ENCODE results near the gene ANKS1B. TPM values are rescaled to one million over a fixed set of nuclear protein-coding genes. Genes with fewer than 3 reads are reported as not detected.

The ANKS1B gene
- polyA plus RNA-seq, 3 donors, result not detected

DNA sequence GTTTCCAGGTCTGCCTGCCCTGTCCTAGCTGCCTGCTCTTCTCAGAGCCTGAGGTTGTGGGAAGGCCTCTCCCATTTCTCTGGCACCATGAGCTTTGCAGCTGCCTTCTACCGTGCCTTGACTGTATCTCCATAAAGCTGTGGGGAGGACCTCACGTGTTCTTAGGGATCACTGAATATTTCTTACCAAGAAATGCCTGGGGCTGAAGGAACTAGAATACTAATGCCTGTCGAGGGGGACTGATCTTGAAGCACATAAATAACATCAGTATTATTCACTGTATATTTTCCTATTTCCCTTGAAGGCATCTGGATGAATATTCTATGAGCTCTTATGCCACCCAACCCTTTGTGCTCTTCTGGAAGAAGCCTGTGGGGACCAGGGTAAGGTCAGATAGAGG, 1236.3 kb downstream of the ANKS1B start:
- Mint-ChIP-seq H3K4me3 (no peak overlapping the region), H3K4me1 (peaks cover 10% of the 10 kb centered on the region), H3K36me3 (peaks cover 0 to 3% of the 10 kb centered on the region in 2 donors), H3K27ac (no peak overlapping the region), H3K27me3 (ENCODE audit: low read depth in 3 of 3) (peaks cover 41 to 50% (median 46%) of the 10 kb centered on the region in 3 donors), H3K9me3 (peaks cover 0 to 7% (median 2%) of the 10 kb centered on the region in 7 donors)
- TF ChIP-seq, protein P1, sequence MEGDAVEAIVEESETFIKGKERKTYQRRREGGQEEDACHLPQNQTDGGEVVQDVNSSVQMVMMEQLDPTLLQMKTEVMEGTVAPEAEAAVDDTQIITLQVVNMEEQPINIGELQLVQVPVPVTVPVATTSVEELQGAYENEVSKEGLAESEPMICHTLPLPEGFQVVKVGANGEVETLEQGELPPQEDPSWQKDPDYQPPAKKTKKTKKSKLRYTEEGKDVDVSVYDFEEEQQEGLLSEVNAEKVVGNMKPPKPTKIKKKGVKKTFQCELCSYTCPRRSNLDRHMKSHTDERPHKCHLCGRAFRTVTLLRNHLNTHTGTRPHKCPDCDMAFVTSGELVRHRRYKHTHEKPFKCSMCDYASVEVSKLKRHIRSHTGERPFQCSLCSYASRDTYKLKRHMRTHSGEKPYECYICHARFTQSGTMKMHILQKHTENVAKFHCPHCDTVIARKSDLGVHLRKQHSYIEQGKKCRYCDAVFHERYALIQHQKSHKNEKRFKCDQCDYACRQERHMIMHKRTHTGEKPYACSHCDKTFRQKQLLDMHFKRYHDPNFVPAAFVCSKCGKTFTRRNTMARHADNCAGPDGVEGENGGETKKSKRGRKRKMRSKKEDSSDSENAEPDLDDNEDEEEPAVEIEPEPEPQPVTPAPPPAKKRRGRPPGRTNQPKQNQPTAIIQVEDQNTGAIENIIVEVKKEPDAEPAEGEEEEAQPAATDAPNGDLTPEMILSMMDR (IDR thresholded peaks at IDR 0.05), result no peak
- Histone ChIP-seq H3K36me3 (replicated peaks in 1 of 2; ENCODE audit: control insufficient read depth in 1 of 2, insufficient read depth in 2 of 2, low read length in 2 of 2) (no peaks in the 10 kb centered on the region), H2AFZ (ENCODE audit: insufficient read depth, low read depth, low read length, poor library complexity, severe bottlenecking) (no peak overlapping the region), H3K27me3 (ENCODE audit: control insufficient read depth in 2 of 2, insufficient read depth in 2 of 2, low read length in 2 of 2) (peaks cover 34 to 48% of the 10 kb centered on the region in 2 donors), H4K20me1 (ENCODE audit: insufficient read depth, low read length) (no peaks in the 10 kb centered on the region), H3K4me3 (replicated peaks in 1 of 3; ENCODE audit: low read depth in 2 of 3, low read length in 3 of 3) (no peak overlapping the region), H3K9me3 (replicated peaks in 1 of 2; ENCODE audit: control insufficient read depth in 1 of 2, insufficient read depth in 1 of 2, low read length in 2 of 2) (peaks cover 0 to 9% of the 10 kb centered on the region in 2 donors), H3K9ac (ENCODE audit: insufficient read depth, low read length, poor library complexity, severe bottlenecking) (no peak overlapping the region), H3K79me2 (ENCODE audit: insufficient read depth, low read length) (no peaks in the 10 kb centered on the region), H3K4me1 (ENCODE audit: control insufficient read depth in 1 of 2, insufficient read depth in 2 of 2, low read length in 2 of 2) (peaks cover 7 to 10% of the 10 kb centered on the region in 2 donors), H3K27ac (ENCODE audit: low read depth in 1 of 2, low read length in 2 of 2) (no peak overlapping the region), H3K4me2 (replicated peaks; ENCODE audit: extremely low read depth, low read length, poor library complexity, severe bottlenecking) (no peak overlapping the region)
- intact Hi-C loops (cut with micrococcal nuclease), result no loop called here
- DNase-seq, result no peak
- 100% methylated on average over 1 of the region's 3 CpGs for WGBS (ENCODE audit: insufficient coverage)

DNA sequence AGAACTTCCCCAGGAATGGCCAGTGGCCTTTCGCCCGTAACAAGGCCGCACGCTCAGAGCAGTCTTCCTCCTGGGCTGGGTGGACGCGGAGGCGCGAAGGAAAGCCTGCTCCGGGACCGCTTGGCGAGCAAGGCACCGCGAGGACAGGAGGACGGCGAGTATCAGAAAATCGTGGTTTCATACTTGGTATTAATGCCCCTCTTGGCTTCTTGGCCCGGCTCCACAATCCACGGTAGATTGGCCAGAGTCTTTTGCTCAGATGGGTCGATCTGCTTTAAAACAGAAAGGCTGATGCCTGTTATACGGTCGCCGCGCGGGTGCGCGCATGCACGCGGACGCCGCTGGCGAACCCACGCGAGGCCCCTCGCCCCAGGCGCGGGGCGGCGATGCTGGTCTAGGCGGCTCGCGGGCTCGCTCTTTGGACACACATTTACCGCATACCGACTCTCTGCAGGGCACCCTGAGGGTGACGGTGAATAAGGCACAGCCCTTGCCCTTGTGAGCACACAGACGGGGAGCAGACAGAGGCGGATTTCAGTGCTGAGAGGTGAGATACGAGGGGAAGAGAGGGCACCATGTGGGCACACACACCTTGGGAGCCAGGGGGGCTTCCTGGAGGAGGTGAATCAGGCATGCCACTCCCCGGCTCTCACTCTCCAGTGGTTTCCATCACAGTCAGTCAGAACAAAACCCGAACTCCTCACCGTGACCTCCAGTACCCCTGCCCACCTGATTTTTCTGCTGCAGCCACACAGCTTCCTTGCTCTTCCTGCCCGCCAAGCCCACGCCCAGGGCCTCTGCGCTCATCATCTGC, 1239.0 kb downstream of the ANKS1B start:
- H3K27me3 Mint-ChIP-seq (ENCODE audit: low read depth in 3 of 3), result peaks cover 50 to 64% (median 56%) of the 10 kb centered on the region in 3 donors
- H3K4me2 ChIP-seq (replicated peaks; ENCODE audit: extremely low read depth, low read length, poor library complexity, severe bottlenecking), result peak overlapping the region; percentile 85
- DNase-seq, result no peak
- TF ChIP-seq, protein P1 (IDR thresholded peaks at IDR 0.05), result no peak
- H3K4me1 ChIP-seq (ENCODE audit: control insufficient read depth in 1 of 2, insufficient read depth in 2 of 2, low read length in 2 of 2), result peaks cover 7 to 10% of the 10 kb centered on the region in 2 donors
- WGBS (ENCODE audit: insufficient coverage), result 6% methylated on average over 53 of the region's 54 CpGs
- H3K27ac ChIP-seq (ENCODE audit: low read depth in 1 of 2, low read length in 2 of 2), result no peak overlapping the region
- no peaks in the 10 kb centered on the region for H3K79me2 ChIP-seq (ENCODE audit: insufficient read depth, low read length)
- intact Hi-C loops (cut with micrococcal nuclease), result no loop called here
- H3K36me3 ChIP-seq (replicated peaks in 1 of 2; ENCODE audit: control insufficient read depth in 1 of 2, insufficient read depth in 2 of 2, low read length in 2 of 2), result no peaks in the 10 kb centered on the region
- H3K4me3 ChIP-seq (replicated peaks in 1 of 3; ENCODE audit: low read depth in 2 of 3, low read length in 3 of 3), result peak overlapping the region; percentile 7 to 74 (median 17)
- H3K36me3 Mint-ChIP-seq, result peaks cover 0 to 3% of the 10 kb centered on the region in 2 donors
- H3K4me1 Mint-ChIP-seq, result peaks cover 10% of the 10 kb centered on the region
- peaks cover 34 to 55% of the 10 kb centered on the region in 2 donors for H3K27me3 ChIP-seq (ENCODE audit: control insufficient read depth in 2 of 2, insufficient read depth in 2 of 2, low read length in 2 of 2)
- H3K9ac ChIP-seq (ENCODE audit: insufficient read depth, low read length, poor library complexity, severe bottlenecking), result peak overlapping the region; percentile 21
- peak overlapping the region; percentile 67 for H2AFZ ChIP-seq (ENCODE audit: insufficient read depth, low read depth, low read length, poor library complexity, severe bottlenecking)
- H3K27ac Mint-ChIP-seq, result peak overlapping the region in 1 of 7 donors; percentile 37
- H4K20me1 ChIP-seq (ENCODE audit: insufficient read depth, low read length), result no peaks in the 10 kb centered on the region
- peak overlapping the region; percentile 75 to 88 for H3K4me3 Mint-ChIP-seq
- peaks cover 0 to 7% (median 4%) of the 10 kb centered on the region in 7 donors for H3K9me3 Mint-ChIP-seq
- peaks cover 0 to 10% of the 10 kb centered on the region in 2 donors for H3K9me3 ChIP-seq (replicated peaks in 1 of 2; ENCODE audit: control insufficient read depth in 1 of 2, insufficient read depth in 1 of 2, low read length in 2 of 2)

Measured in CD14-positive monocyte (primary cell).